HG02678 (cell line): ENCODE data around the gene ZNF579.
A peak's percentile ranks its signal among the peaks of the same experiment; 100 is the strongest.

Source experiments
- ATAC-seq: cut with Tn5 transposase; IDR thresholded peaks from one replicate; pipeline ENCODE4 v1.9.1; 2021; ENCODE audit warnings: mild to moderate bottlenecking, moderate library complexity; ENCODE audit not compliant: unreplicated experiment

ZNF579 gene

DNA sequence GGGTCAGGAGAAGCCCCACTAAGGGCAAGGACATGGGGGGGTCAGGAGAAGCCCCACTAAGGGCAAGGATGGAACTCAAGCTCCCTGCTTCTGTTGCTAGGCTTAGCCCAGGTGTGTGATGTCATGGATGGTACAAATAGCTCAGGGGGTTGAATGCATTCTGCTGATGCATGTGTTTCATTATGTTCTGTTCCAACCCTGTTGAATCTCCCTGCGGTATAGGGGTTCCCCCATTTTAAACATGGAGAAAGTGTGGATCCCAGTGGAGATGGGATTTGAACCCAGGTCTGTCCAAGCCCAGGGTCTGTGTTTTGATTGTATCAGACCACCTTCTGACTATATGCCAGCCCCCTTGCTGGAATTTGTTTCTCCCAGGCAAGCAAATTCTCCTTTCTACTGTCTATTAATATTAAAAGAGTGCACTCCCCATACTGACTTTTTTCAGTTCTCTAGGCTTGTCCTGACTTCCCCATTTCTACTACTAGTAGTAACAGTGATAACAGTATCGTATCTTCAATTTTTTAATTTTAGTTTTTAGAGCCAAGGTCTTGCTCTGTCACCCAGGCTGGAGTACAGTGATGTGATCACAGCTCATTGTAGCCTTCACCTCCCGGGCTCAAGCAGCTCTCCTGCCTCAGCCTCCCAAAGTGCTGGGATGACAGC is 31.5 kb upstream of the ZNF579 start:
- no peak for ATAC-seq

DNA sequence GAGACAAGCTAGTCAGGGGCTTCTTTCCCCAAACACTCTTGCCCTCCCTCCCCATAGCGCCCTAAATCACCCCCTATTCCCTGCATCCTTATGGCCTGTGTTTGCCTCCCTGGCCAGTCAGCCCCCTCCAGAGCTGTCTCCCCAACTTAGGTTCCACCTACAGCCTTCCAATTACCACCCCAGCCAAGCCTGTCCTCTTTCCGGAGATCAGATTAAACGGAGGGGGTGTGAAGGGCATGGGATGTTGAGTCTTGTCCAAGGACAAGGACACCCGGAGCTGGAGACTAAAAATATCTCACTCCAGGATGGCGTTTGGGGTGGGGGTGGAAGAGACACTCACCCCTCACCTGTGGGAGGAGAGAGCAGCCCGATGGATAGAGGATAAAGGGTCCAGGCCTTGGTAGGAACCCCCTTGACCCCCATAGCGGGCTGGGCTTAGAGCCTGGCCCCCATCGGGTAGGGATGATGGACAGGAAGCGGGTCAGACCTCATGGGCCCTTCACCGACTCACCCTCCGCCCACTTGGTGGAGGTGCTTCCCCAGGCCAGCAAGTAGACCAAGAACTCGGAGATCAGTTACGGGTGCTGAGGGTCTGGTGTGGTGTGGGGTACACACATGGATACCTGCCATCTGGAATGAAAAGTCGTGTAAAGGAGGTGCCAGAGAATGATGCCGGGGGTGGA is 30.8 kb upstream of the ZNF579 start:
- ATAC-seq = no peak

DNA sequence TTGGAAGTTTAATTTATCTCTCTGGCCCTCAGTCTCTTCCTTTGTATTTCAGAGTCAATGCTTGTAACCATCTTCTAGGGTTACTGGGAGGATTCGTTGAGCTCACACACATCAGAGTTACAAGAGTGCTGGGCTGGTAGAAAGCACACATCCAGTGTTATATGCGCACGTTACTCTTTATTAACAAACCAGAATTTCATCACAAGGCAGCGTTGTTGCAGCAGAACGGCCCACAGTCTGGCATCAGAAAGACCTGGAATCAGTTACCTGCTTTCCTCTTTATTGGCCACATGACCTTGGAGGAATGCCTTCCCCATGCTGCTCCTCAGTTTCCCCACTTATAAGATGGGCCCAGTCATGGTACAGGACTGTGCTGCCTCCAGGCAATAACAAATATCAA is 28.7 kb upstream of the ZNF579 start:
- no peak for ATAC-seq

DNA sequence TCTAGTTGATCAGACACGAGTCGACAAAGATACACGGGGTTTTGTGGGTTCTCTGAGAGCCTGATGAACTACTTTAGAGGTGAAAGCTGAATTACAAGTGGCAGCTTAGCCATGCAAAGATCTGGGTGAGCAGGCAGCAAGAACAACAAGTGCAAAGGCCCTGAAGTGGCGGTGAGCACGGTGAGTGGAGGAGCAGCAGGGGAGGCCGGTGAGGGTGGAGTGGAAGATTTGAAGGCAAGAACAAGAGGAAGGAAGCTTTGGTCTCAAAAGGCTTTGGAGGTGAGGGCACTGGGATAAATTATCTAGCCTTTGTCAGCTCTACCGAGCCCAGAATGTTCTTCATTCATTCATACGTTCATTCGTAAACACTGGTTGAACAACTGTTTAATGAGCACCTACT is 26.2 kb upstream of the ZNF579 start:
- ATAC-seq = no peak

DNA sequence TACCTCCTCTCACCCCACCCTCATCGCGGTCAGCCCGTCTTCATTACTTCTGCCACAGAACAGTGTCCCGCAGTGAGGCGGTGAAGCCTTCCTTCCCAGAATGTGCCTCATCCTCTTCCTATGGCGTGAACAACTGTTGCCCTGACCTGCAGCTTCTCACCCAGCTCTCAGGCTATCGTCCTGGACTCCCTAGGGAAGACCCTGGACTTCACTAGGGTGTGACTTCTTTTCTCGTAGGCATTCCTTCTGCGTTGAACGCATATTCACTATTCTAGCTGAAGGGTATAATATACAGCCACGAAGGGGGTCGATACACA is 25.8 kb upstream of the ZNF579 start:
- no peak for ATAC-seq

DNA sequence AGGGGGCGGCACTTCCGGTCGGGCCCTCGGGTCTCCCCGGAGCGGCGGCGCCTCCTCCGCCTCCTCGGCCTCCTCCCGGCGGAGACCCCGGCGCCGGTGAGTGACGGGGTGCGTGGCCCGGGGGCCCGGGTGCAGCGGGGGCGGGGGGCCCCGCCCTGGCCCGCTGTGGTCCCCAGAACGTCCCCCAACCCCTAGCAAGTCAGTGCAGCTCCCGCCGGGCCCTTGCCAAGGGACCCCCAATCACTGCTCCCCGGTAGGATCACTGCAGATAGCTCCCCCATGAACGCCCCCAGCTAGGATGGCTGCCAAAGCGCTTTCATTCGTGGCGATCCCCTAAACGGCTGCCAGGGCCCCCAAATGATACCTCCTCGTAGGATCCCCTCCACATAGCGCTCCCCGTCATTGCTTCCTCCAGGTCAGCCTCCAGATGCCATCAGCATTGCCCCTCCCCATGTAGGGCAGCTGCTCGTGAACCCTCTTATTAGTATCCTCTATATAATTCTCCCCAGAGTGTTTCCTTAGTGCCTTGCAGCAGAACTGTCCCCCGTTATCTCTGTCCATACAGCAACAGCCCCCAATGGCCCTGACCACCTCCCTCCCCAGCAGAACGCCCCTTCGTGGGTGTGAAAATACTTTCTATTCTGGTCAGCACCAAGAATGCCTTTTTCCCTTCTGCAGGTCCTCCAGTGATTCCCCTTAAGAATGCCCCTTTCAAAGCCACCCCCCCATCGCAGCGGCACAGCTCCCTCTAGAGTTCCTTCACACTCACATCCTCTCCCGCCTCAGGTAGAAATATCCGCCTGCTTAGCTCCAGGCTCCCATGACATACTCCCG is 25.2 kb upstream of the ZNF579 start, which contains the start of gene ZNF865:
TSS of gene ZNF865 (plus strand) at position 11 of the 834 bp plus-strand sequence. CDS start 7,972 bp downstream, outside the sequence.
- ATAC-seq = peak; percentile 28

DNA sequence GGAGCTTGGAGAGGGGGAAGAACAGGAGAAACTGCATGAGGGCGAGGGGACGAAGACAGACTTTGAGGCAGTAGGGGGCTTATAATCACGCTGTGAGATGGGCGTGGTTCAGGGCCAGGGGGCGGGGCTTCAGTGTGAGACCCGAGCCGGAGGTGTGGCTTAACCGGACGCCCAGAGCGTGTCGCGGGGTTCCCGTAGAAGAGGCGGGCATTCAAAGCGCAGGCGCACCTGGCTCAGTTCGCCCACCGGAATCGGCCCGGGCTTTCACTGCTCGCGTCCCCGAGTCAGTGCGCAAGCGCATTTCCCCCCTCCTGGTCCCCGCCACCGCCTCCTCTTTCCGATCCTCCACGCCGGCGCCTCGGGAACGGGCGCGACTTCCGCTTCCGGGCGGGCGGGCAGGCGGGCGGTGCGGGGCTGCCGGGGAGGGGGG is 24.6 kb upstream of the ZNF579 start:
- peak; percentile 76 for ATAC-seq

DNA sequence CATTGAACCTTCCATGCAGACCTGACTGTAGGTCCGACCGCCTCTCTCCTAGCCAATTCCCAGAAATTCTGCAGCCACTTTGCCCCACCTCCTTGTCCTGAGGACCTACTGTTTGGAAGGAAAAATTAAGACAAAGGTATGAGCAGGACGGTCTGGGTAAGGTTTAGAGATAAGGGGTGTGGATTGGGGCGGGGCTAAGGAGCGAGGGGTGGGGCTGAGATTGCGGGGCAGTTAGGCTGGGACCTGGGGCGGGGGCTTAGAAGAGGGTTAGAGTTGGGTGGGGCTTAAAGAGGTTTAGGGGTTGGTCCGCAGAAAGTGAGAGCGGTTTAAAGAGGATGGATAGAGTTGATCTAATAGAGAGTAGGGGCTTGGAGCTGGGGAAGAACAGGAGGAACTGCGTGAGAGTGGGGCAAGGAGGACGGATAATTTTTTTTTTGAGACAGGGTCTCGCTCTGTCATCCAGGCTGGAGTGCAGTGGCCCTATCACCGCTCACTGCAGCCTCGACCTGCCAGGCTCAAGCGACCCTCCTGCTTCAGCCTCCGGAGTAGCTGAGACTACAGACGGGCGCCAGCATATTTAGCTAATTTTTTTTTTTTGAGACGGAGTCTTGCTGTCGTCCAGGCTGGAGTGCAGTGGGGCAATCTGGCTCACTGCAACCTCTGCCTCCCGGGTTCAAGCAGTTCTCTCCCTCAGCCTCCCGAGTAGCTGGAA is 23.1 kb upstream of the ZNF579 start:
- no peak for ATAC-seq

DNA sequence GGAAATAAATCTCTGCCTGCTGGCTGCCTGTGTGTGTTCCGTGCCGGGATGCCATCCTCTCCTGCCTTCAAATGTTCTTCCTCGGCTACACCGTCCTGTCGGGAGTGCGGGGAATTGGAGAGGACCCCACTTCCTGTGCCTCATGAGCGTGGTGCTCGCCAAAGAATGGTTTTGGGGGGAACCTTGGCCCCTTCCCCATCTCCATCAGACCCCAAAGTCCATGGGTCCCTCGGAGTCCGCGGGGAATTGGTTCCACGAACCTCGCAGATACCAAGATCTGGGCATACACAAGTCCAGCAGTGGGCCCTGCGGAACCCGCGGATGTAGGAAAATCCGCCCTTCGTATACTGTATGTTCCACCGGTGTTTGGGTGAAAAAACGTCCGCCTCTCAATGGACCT is 22.5 kb upstream of the ZNF579 start:
- ATAC-seq = no peak

DNA sequence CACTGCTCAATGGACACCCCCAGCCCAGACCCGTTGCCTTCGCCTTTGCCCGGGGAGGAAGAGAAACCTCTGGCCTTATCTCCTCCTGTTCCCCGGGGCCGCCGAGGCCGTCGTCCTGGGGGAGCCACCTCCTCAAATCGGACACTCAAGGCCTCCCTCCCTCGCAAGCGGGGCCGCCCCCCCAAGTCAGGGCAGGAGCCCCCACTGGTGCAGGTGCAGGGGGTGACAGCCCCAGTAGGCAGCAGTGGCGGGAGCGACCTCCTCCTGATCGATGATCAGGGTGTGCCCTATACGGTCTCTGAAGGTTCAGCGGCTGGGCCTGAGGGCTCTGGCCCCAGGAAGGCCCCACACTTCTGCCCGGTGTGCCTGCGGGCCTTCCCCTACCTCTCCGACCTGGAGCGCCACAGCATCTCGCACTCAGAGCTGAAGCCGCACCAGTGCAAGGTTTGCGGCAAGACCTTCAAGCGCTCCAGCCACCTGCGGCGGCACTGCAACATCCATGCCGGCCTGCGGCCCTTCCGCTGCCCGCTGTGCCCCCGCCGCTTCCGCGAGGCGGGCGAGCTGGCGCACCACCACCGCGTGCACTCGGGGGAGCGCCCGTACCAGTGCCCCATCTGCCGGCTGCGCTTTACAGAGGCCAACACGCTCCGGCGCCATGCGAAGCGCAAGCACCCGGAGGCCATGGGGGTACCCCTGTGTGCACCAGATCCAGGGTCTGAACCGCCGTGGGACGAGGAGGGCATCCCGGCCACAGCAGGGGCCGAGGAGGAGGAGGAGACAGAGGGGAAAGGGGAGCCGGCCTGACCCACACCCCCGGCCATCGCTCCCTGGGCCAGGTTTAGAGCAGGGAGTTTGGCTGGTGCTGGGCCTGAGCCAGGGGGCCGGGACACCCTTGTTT is 21.7 kb upstream of the ZNF579 start:
- ATAC-seq = no peak

DNA sequence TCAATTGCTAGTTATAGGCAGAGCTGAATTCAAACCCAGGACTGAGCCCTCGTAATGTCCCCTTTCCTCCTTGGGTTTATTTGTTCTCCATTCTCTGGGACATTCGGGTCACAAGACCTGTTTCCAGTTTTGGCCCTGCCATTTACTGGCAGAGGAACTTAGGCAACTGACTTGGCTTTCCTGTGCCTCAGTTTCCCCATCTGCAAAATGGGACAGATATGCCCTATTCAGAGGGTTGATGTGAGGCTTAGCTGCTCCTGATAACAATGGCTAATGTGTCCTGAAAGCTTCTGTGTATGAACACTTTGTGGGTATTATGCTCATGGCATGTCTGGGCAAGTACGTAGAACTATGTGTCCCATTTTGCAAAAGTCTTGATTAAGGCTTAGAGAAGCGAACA is 20.4 kb upstream of the ZNF579 start:
- ATAC-seq = no peak

DNA sequence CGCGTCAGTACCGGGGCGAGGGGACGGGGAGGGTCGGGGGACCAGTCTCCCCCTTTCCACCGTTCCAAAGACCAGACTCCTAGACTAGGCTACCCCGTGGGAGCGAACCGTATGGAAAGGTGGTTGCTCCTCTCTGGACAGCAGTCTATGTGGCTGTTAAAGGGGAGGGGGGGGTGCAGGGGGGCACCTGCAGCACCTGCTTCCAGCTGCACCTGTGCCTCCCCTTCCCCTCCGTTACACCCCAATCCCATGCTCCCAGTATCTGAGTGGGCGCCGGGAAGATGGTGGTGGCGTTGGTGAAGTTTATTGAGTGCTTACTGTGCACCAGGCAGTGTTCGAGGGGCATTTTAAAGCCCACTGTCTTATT is 20.0 kb upstream of the ZNF579 start:
- ATAC-seq = no peak

DNA sequence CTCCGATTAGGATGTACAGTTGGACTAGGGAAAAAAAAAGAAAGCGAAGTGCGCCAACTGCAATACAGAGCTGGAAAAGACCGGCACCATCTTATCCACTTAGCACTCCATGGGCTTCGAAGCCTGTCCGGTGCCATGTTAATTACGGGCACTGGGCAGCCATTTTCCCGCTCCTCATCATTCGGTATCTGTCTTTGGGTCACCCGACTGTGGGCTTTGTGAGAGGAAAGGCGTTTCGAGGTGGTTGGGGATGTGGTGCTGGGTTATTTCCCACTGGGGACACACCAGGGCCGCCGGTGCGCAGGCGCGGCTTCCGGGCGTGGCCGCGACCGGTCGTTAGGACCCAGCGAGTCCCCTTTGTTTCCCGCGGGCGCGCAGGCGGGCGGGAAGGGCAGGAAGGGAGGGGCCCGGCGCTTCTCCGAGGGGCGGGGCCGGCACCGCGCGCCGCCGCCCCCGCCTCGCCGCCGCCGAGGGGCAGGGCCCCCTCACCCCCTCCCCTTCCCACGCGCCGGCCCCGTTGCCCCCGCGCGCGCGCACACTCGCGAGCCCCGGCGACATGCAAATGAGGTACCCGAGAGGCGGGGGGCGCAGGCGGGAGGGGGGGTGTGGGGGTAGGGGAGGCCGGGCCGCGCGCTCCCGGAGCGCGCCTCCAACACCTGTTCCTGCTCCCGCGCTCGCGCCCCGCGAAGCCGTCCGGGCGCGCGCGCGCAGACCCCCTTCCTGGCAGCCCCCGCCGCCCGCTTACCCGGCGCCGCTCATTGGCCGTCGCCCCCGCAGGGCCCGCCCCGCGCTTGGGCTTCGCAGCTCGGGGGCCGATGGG is 19.4 kb upstream of the ZNF579 start, which contains the start of gene ZNF524:
TSS of gene ZNF524 (plus strand) at position 447 of the 820 bp plus-strand sequence. CDS start 1,825 bp downstream, outside the sequence.
- peak; percentile 46 for ATAC-seq

DNA sequence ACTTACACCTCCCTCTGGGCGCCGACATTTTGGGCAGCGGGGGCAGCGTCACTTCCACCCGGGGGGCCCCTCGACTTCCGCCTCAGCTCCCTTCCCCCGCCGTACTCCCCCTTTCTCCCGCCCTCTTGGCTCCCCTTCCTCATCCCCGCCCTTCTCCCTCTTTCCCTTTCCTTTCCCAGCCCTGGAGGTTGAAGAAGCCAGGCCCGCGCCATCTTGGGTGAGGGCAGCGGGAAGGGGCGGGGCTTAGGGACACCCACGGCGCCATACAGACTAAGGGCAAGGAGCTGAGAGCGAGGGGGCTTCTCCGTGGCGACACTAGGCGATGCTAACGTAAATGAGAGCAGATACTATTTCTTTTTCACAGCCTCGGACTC is 18.8 kb upstream of the ZNF579 start, which contains the start of gene FIZ1:
TSS of gene FIZ1 (minus strand) at position 50 of the 374 bp plus-strand sequence. CDS start 1,652 bp downstream, outside the sequence.
- peak; percentile 57 for ATAC-seq

DNA sequence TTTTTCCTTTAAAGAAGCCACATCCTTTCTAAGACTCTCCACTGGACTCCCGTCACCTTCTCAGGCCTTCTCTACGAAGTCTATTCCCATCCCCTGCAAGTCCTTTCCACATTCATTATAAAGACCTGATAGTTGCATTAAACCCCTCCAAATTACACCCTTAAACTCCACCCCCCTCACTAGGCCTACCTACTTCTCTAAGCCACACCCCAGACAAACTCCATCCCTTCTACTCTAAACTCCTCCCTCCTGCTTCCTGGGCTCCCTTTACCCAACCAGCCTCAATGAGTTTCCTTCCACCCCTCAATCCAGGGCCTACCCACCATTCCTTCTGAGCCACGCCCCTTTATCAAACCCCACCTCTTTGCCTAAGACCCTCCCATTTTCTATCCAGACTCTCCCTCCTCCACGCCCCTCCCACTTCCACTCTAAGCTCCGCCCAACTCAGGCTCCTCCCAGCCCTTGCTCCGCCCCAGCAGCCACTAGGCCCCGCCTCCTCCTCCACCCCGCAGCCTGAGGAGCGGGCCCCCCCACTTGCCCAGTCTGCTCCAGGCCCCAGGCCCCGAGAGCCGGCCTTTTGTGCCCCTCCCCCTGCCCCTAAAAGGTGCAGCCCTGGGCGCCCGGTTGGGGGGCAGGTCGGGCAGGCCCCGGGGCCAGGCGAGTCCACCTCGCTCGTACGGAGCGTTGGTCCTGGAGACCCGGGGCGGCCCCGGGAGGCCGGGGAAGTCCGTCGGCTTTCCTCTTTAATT is 18.2 kb upstream of the ZNF579 start:
- peak; percentile 50 for ATAC-seq

DNA sequence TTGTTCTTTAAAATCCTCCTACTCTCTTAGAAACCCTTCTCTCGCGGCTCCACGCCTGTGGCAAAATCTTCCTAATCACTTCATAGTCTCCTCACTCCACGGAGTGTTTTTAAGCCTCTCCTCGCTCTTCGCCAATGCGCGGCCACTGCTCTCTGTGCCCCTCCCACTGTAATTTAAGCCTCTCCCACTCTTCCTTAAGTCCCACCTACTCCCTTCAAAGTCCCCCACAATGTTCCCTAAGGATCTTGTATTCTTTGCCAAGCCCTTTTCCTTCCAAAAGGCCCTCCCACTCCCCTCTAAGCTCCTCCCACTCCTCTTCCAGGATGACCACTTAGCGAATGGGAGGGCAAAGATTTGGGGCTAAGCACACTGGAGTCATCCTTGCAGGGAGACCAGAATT is 17.4 kb upstream of the ZNF579 start:
- no peak for ATAC-seq

DNA sequence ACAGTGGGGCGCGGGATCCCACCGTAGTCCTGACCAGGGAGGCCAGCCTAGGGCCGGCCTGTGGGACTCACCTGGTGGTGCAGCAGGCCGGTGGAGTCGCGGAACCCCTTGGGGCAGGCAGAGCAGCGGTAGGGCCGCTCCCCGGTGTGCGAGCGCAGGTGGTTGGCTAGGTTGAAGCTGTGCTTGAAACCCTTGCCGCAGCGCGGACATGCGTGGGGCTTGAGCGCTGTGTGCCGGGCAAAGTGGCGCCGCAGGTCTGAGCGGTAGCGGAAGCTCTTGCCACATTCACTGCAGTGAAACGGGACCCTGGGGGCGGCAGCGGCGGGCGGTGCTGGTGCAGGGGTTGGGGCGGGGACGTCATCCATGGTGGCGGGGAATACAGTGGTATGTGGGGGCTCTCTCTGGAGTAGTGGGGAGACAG is 16.9 kb upstream of the ZNF579 start:
- no peak for ATAC-seq

DNA sequence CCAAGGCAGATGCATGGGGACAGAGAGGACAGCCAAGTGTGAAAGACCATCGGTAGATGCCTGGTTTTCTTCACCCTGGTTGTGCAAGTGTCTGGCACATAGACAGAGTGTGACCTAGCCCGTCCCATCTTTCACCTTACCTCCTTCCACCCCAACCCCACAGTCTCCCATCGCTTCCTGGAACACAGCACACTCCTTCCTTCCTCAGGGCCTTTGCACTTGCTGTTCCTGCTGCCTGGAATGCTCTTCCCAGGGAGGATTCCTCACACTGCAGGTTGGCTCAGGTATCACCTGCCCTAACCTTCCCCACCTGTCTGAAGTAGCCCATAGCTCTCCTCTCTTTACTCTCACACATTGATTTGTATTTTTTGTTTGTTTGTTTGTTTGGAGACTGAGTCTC is 15.7 kb upstream of the ZNF579 start:
- ATAC-seq = no peak
